Activated CD8-positive, alpha-beta memory T cell treated with anti-CD3 and anti-CD28 coated beads, Interleukin-2, amount 50 U/mL, for 24 hours (primary cell): ENCODE results near the gene DEXI.
A peak's percentile ranks its signal among the peaks of the same experiment; 100 is the strongest.
"Not testable (repeated sequence)": the region's sequence is repeated elsewhere in the genome, so short reads cannot be mapped to it uniquely, and the experiment has no call there.

Experiments used
- DNase-seq: peaks from one replicate; pipeline ENCODE4 v3.0.0-alpha.2; 2020; ENCODE audit errors: extremely low read depth

DEXI gene

GRCh38 chr16:10969615-10970014 lies 27.3 kb upstream of the DEXI start:
- no peak for DNase-seq

DNA sequence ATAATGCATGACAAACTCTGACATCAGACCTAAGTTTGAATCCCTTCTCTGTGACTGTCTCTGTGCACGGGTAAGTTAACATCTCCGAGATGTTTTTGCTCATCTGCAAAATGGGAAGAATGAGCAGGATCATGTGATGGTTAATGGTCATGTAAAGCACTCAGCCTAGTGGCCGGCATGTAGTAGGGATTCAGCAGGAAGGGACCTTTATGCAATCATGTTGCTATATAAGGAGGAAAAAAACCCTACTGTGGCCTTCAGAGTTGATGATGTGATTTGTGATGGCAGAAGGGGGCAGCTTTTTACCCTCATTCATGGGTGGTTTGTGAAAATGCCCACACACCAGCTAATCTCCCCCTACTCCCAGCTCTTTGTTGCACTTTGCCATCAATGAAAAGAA lies 26.2 kb upstream of the DEXI start:
- DNase-seq = no peak

- DNase-seq = no peak
Measured at GRCh38 chr16:10967986-10968385, 25.7 kb upstream of the DEXI start.

GRCh38 chr16:10966559-10966958 lies 24.3 kb upstream of the DEXI start:
- DNase-seq = not testable (repeated sequence)

- DNase-seq = no peak
Measured at GRCh38 chr16:10966129-10966528, 23.9 kb upstream of the DEXI start.

- DNase-seq = no peak
Measured at GRCh38 chr16:10965440-10966061, 23.3 kb upstream of the DEXI start.

GRCh38 chr16:10964891-10965326 lies 22.6 kb upstream of the DEXI start:
- DNase-seq = no peak

DNA sequence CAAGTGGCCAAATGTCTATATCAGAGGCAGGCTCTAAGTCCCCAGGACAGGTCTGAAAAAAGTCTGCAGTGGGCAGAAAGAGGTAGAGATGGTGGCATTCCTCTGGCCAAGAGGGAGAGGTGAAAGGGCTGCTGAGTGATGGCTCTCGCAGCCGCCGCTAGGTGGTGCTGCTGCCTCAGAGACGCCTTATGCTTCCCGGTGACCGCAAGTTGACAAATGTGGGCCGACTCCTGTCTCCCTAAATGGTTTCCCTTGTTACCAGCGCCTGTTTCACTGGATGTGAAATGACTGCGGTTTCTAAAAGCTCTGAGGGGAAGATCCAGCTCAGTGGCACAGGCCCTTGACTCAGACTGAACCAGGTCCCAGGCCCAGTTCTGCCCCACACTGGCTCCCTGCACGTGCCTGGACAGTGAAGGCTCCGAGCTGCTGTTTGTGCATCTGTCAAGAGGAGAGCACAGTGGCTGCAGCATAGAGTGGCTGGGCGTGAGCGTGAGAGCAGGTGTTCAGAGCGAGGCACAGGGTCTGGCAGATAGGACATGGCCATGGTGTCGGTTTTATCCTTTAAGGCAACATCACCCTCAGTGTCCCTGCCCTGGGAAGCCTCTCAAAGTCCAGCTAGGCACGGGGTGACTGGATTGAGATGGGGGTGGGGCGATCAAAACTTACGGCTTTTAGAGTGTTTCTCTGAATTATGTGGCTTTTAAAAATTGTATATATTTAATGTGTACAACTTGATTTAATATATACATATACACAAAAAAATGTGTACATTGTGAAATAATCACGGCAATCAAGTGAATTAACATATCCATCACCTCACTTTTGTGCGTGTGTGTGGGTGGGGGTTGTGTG lies 22.0 kb upstream of the DEXI start:
- DNase-seq = peak; percentile 59

DNA sequence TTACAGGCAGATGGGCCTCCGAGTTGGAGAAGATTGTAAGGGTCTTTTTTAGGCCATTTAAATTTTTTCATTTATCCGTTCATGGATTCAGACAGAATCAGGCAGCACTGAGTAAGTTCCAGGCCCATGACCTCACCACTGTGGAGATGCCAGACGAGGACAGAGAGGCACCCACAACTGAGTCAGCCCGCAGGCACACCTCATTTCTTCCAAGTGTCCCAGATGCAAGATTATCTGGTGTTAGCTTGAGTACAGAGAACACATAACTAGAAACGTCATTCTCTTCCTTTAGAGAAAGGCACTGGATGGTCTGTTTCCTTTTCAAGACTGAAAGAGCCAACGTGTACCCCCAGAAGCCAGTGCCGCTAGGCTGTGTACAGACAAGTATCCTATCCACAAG lies 19.0 kb upstream of the DEXI start:
- no peak for DNase-seq

DNA sequence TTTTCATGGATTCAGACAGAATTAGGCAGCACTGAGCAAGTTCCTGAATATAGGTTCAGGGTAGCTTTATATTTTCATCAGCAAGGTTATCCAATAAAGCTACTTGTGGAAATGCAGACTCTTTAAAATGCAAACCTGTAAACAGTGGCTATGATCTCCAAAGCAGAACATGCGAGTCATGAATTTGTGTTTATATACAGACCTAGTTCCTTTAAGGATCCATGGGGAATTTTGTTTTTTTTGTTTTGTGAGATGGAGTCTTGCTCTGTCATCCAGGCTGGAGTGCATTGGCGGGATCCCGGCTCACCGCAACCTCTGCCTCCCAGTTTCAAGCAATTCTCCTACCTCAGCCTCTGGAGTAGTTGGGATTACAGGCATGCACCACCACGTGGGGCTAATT lies 16.9 kb upstream of the DEXI start:
- no peak for DNase-seq

DNA sequence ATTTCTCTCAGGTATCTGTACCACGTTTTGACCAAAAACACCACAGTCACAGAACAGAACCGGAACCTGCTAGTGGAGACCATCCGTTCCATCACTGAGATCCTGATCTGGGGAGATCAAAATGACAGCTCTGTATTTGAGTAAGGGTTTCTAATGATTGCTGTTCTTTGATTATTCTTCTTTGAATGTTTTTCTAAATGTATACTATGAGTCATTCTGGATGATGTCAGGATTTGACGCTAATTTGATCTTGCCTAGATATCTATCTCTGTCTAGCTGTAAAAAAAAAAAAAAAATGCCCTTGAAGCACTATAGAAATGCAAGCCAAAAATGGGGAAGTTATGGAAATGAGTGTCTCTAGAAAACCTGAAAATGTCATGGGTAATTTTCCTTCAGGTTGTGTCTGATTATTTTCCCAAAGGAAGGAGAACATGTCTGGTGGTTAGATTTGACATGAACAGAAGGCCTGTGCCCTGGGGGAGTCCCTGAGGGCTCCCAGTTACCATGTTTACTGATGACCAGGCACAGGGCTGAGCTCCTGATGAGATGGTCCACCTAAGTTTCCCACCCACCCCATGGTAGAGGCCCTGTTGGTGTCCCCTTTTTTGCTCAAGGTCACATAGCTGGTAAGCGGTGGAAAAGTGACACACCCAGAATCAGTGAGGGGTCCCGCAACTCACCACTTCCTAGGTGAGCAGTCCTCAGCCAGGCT lies 15.7 kb upstream of the DEXI start:
- no peak for DNase-seq

- DNase-seq = no peak
Measured at GRCh38 chr16:10954903-10955302, 12.6 kb upstream of the DEXI start.

- no peak for DNase-seq
Measured at GRCh38 chr16:10951026-10951425, 8.8 kb upstream of the DEXI start.

GRCh38 chr16:10950393-10950792 lies 8.1 kb upstream of the DEXI start:
- no peak for DNase-seq

GRCh38 chr16:10949424-10949970 lies 7.2 kb upstream of the DEXI start:
- no peak for DNase-seq

DNA sequence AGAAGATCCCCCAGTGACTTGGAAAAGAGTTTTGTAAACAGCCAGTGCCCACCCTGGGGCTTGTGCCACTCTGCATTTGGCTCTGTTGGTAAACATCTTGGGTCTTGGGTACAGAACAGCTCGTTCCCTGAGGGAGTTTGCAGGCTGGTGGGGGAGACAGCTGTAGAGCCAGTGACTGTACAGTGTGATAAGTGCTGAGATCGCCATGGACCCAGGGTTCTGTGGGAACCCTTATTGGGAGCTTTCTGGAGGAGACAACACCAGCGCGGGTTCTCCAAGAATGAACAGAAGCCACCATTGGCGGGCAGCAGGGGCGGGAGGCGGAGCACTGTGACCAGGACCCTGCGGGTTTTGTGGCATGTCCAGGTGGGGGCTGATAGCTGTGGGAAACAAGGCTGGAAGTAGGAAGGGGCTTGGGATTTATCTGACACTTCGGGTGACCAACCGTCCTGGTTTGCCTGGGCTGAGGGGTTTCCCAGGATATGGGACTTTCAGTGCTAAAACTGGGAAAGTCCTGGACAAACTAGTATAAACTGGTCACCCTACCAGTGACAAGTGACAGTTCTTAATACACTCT lies 5.0 kb upstream of the DEXI start:
- no peak for DNase-seq

GRCh38 chr16:10946308-10946707 lies 4.0 kb upstream of the DEXI start:
- no peak for DNase-seq

DNA sequence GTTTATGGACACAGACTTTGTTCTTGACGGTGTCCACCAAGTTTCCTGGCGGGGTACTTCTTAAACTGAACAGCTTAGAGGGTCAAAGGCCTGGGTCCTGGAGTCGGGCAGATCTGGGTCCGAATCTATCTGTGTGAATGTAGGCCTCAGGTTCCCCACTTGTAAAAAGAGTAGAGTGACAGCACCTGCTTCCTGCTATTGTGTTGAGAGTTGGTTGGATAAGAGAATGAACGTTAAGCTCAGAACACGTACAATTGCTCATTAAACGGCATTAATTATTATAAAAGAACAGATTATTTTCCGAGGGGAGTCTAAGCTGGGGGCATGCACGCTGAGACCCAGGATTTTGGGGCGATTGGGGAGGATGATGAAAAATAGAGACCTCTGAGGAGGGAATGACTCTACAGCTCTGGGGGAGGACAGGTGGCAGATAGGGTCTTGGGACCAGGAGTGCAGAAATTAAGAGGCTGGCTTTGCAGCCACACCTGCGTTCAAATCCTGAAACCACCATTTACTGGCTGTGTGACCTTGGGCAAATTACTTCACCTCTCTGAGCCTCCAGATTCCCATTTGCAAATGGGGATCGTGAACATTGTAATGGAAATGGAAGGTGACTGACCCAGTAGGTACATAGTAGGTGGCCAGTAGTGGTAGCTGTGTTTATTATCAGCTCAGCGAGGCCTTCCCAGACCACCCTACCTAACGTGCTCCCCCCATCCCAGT lies 3.0 kb upstream of the DEXI start:
- DNase-seq = no peak

DNA sequence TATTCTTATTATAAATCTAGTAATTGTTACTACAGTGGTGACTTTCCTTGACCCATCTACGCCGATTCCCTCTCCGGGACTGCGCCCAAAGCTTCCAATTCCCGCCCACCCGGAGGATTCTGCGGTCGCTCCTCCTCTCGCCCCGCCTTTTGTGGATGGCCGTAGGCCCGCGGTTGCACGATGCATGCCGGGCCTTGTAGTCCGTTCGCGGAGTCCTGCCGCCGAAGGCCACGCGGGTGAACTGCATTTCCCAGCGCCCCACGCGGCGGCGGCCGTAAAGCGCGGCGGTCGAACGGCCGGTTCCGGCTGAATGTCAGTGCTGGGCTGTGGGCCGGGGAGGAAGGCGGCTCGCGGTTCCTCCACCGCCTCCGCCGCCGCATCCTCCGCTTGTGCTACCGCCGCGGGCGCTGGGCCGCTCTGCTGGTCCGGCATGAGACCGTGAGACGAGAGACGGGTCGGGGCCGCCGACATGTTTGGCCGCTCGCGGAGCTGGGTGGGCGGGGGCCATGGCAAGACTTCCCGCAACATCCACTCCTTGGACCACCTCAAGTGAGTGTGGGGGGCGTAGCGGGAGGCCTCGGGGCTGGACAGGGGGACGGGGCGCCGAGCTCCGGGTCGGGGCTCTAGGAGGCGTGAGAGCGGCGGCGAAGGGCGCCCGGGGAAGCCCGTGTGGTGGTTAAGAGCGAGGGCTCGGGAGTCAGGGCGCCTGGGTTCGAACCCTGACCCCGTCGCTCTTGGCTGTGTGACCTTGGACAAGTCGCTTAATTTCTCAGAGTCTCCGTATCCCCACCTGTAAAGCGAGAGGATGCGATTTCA lies 2.2 kb upstream of the DEXI start, which contains the start of gene CLEC16A:
Gene CLEC16A, plus strand, starts transcription at position 316 of the 816 bp plus-strand sequence. Its CDS starts 154 bp downstream, at position 470.
- peak; percentile 84 for DNase-seq

GRCh38 chr16:10943064-10943353 lies 741 bp upstream of the DEXI start:
- no peak for DNase-seq

- not testable (repeated sequence) for DNase-seq
Measured at GRCh38 chr16:10941935-10942351, 325 bp downstream of the DEXI start.
